Activated CD4-positive, CD25-positive, alpha-beta regulatory T cell treated with anti-CD3 and anti-CD28 coated beads, Interleukin-2, amount 50 U/mL, for 24 hours (primary cell): ENCODE results near the gene GP2.
A peak's percentile ranks its signal among the peaks of the same experiment; 100 is the strongest.

ENCODE experiments used
- ATAC-seq, 2 donors: fragments of 150-1000 bp; cut with Tn5 transposase; one replicate each; pipeline ENCODE4 v1.10.0; 2021; ENCODE audit warnings: mild to moderate bottlenecking in 1 of 2, moderate library complexity in 1 of 2

Gene GP2

DNA sequence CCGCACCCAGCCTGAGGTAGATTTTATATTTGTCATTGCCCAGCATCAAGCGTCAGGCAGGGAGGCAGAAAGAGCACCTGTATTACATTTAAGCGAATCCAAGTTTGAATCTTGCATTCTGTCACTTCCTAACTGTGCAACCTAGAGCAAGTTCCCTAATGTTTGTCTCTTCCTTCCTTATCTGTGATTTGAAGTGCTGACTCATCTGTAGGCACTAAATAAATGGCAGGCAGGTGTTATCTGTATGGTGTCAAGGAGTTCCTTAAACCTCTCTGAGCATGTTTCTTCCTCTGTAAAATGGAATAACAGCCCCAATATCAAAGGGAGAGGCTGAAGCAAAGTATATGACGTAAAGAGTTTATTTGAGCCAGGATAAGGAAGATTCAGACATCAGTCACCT is 24.3 kb downstream of the GP2 start:
- no peak for ATAC-seq

GRCh38 chr16:20302389-20302788 is 24.9 kb downstream of the GP2 start:
- ATAC-seq: no peak

DNA sequence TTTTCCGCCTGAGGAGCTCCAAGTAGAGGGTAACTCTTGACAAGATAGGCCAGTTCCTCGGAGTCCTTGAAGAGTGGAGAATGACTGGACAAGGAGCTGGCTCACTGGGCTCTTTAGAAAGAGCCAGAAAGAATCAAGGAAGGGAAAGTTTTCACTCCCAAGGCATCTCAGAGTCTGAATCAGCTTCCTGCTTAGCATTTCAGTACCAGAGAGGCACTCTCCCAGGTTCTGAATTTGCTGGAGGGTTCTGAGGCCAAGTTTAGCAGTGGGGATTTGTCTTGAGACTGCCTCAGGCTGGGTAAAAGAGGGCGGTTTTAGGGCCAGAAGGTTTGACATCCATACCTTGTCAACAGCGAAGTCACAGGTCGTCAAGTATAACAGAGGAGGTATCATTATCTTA is 25.5 kb downstream of the GP2 start:
- no peak for ATAC-seq

- ATAC-seq: peak in 1 of 2 donors; percentile 36
Measured at GRCh38 chr16:20300312-20301097, 26.8 kb downstream of the GP2 start.

GRCh38 chr16:20298452-20298851 is 28.9 kb downstream of the GP2 start:
- no peak for ATAC-seq

- no peak for ATAC-seq
Measured at GRCh38 chr16:20291208-20292206, 35.8 kb downstream of the GP2 start.

GRCh38 chr16:20289571-20289970 is 37.7 kb downstream of the GP2 start:
- no peak for ATAC-seq

DNA sequence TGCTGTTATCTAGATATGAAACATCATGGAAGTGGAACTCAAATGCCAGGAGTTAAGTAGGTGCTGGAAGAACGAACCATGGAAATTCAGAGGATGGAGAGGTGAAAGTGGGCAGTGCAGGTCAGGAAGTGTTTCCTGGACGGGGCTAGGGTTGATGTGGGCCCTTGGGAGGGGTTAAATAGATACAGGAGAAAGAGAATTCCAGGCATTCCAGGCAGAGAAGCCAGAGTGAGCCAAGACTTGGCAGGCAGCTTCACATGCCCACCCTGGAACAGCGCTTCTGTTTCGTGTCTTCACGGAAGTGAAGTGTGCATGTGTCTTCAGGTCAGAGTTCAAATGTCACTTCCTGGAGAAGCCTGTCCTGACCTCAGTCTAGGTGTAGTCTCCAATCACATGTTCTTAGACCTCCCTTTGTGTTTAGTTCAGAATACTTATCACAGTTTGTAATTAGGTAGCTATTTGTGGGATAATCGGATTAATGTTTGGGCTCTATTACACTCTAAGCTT is 41.3 kb downstream of the GP2 start:
- no peak for ATAC-seq

GRCh38 chr16:20280259-20280658 is 47.1 kb downstream of the GP2 start:
- no peak for ATAC-seq

- ATAC-seq: no peak
Measured at GRCh38 chr16:20271893-20272292, 55.4 kb downstream of the GP2 start.

DNA sequence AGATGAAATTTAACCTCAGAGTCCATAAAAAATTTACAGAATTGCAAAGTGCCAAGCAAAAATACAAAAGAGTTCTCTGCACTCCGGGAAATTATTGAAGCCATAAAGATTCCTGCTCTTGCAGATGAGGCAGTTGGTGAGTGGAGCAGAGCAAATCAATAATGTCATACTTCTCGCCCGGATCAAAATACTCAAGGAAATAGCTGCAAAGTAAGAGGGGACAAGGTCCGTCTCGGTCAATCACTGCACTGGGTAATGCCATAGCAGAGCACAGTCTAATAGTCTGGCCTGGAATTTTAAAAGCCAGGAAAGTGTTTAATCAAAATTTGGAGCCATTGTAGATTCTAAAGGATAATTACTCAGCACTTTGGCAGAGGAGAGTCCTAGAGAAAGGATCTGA is 58.9 kb downstream of the GP2 start:
- ATAC-seq: no peak

DNA sequence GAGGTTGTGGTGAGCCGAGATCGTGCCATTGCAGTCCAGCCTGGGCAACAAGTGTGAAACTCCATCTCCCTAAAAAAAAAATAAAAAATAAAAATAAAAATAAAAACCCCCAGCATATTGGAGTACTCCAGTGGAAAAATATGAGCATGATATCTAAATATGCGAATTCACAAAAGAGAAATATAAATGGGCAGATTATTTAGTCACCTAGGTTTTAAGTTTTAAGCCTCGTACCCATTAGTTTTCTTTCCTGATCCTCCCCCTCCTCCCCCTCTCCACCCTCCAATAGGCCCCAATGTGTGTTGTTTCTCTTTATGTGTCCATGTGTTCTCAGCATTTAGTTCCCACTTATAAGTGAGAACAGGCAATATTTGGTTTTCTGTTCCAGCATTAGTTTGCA is 62.3 kb downstream of the GP2 start:
- ATAC-seq: no peak

GRCh38 chr16:20263138-20263855 is 64.0 kb downstream of the GP2 start:
- no peak for ATAC-seq

DNA sequence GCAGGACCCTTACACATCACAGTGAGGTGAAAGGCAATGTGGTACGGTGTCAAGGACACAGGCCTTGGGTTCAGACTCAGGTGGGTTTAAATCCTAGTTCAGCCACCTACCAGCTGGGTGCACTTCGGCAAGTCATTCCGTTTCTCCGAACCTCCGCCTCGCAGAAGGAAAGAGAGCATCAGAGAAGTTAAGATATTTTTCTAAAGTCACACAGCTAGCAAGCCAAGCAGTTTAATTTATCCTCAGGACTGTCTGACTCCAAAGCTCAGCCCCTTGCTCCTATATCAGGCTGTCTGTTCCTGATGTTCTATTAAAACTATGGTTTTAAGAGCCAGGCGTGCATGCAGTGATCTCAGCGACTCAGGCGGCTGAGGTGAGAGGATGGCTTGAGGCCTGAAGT is 65.1 kb downstream of the GP2 start:
- ATAC-seq: no peak

- no peak for ATAC-seq
Measured at GRCh38 chr16:20260215-20261009, 66.9 kb downstream of the GP2 start.
